Brain microvascular endothelial cell (primary cell): ENCODE measurements around the gene MRPL44.

ENCODE experiments used
- DNase-seq: peaks from one replicate; pipeline ENCODE4 v3.0.0-alpha.2; 2020
- H3K27ac ChIP-seq: fragments of 250-450 bp; sonication (Bioruptor Pico); 2 replicates; pipeline ENCODE4 v1.5.1; 2020; ENCODE audit warnings: mild to moderate bottlenecking, moderate library complexity
- H3K27me3 ChIP-seq: fragments of 250-450 bp; sonication (Bioruptor Pico); replicated peaks from 2 replicates; pipeline ENCODE4 v1.5.1; 2020; ENCODE audit warnings: mild to moderate bottlenecking
- H3K36me3 ChIP-seq: fragments of 250-450 bp; sonication (Bioruptor Pico); replicated peaks from 2 replicates; pipeline ENCODE4 v1.5.1; 2020; ENCODE audit warnings: mild to moderate bottlenecking
- H3K4me3 ChIP-seq: 2 replicates; pipeline ENCODE4 v1.5.1; 2011; ENCODE audit warnings: low read depth, mild to moderate bottlenecking, control low read depth, low read length, moderate library complexity
- in situ Hi-C: cut with HindIII; loops from 2 replicates; pipeline ENCODE4 v1.10.0; 2017; ENCODE audit warnings: low sequenced_read_pairs, low pct_ligation_motif_present
- TF ChIP-seq, protein P1 (sequence below): IDR thresholded peaks from 2 replicates; pipeline ENCODE4 v1.5.1; 2011; ENCODE audit warnings: low read depth, mild to moderate bottlenecking, moderate library complexity, low read length, control low read depth, inconsistent platforms; ENCODE audit errors: missing control alignments

Gene MRPL44

GRCh38 chr2:223956300-223956699, 963 bp upstream of the MRPL44 start:
- Histone ChIP-seq H3K36me3 (peaks cover 7% of the 10 kb centered on the region), H3K4me3 (no peak overlapping the region), H3K27me3 (no peaks in the 10 kb centered on the region), H3K27ac (no peak overlapping the region)
- TF ChIP-seq, protein P1, sequence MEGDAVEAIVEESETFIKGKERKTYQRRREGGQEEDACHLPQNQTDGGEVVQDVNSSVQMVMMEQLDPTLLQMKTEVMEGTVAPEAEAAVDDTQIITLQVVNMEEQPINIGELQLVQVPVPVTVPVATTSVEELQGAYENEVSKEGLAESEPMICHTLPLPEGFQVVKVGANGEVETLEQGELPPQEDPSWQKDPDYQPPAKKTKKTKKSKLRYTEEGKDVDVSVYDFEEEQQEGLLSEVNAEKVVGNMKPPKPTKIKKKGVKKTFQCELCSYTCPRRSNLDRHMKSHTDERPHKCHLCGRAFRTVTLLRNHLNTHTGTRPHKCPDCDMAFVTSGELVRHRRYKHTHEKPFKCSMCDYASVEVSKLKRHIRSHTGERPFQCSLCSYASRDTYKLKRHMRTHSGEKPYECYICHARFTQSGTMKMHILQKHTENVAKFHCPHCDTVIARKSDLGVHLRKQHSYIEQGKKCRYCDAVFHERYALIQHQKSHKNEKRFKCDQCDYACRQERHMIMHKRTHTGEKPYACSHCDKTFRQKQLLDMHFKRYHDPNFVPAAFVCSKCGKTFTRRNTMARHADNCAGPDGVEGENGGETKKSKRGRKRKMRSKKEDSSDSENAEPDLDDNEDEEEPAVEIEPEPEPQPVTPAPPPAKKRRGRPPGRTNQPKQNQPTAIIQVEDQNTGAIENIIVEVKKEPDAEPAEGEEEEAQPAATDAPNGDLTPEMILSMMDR: no peak
- DNase-seq: no peak
- in situ Hi-C loops: no loop called here

DNA sequence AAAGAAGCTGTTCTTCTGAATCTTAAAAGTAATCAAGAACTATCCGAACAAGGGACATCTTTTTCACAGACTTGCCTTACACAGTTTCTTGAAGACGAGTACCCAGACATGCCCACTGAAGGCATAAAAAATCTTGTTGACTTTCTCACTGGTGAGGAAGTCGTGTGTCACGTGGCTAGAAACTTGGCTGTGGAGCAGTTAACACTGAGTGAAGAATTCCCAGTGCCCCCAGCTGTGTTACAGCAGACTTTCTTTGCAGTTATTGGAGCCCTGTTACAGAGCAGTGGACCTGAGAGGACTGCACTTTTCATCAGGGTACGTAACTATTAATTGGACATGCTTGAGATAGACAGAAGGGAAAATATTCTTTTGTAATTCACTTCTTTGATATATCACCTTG, 2.4 kb downstream of the MRPL44 start:
- no peak for DNase-seq
- in situ Hi-C loops: no loop called here
- Histone ChIP-seq H3K27me3 (no peaks in the 10 kb centered on the region), H3K4me3 (no peak overlapping the region), H3K36me3 (peaks cover 12% of the 10 kb centered on the region), H3K27ac (no peak overlapping the region)
- TF ChIP-seq, protein P1: no peak

DNA sequence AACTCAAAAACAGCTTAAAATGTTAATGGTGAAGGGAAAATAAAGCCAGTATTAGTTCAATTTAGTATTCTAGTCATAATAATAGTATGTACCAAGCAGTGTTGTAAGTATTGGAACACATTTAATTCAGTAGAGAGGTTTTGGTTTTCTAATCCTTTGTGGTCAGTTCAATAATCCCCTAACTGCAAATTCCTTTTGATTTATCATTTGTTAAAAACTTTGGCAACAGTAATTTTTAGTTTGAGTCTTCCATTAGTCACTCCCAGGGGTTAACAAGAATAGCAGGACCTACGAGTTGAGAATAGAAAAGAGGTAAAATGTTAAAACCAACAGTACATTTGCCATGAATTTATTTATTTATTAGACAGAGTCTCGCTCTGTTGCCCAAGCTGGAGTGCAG, 10.7 kb downstream of the MRPL44 start:
- Histone ChIP-seq H3K36me3 (peaks cover 13% of the 10 kb centered on the region), H3K27ac (no peak overlapping the region), H3K4me3 (no peak overlapping the region), H3K27me3 (no peaks in the 10 kb centered on the region)
- no peak for DNase-seq
- TF ChIP-seq, protein P1: no peak
- in situ Hi-C loops: no loop called here

DNA sequence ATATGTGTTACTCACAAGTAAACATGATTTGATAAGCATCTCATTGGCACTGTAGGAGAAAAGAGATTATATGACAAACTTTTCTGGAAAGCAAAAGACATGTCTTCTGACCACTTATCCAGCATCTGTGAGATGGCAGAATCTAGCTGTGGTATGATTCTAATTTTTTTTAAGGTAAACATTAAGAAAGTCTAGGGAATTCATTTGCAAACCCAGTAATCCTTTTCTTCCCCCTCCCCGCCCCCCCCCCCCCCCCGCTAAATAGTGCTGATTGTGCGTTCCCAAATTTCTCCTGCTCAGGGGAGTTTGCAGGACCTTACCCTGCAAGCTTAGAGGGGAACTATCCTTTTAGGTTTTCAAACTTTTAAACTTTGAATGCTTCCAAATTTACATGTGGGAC, 12.1 kb downstream of the MRPL44 start:
- no peak for DNase-seq
- Histone ChIP-seq H3K4me3 (no peak overlapping the region), H3K36me3 (peaks cover 7% of the 10 kb centered on the region), H3K27me3 (no peaks in the 10 kb centered on the region), H3K27ac (no peak overlapping the region)
- in situ Hi-C loops: no loop called here
- TF ChIP-seq, protein P1: no peak

DNA sequence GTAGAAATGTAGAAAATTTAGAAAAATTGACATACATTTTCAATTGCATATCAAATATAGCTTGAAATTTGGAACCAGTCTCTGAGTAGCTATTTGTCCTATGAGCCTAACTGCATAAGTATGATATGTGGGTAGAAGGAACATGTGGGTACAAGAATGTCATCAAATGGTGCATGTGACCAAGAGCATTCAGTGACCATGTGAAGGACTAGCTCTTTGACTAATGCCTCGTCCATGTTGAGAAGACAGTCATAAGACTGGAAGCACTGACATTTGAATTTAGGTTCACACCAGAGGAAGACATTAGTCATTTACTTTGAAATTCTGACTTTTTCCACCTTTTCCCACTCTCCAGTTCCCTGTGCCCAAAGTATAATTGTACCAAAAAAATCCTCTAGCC, 12.6 kb downstream of the MRPL44 start:
- no peak overlapping the region for H3K4me3 ChIP-seq
- in situ Hi-C loops: no loop called here
- TF ChIP-seq, protein P1: no peak
- peak; percentile 16 for DNase-seq
- no peaks in the 10 kb centered on the region for H3K27me3 ChIP-seq
- no peak overlapping the region for H3K27ac ChIP-seq
- peaks cover 7% of the 10 kb centered on the region for H3K36me3 ChIP-seq

DNA sequence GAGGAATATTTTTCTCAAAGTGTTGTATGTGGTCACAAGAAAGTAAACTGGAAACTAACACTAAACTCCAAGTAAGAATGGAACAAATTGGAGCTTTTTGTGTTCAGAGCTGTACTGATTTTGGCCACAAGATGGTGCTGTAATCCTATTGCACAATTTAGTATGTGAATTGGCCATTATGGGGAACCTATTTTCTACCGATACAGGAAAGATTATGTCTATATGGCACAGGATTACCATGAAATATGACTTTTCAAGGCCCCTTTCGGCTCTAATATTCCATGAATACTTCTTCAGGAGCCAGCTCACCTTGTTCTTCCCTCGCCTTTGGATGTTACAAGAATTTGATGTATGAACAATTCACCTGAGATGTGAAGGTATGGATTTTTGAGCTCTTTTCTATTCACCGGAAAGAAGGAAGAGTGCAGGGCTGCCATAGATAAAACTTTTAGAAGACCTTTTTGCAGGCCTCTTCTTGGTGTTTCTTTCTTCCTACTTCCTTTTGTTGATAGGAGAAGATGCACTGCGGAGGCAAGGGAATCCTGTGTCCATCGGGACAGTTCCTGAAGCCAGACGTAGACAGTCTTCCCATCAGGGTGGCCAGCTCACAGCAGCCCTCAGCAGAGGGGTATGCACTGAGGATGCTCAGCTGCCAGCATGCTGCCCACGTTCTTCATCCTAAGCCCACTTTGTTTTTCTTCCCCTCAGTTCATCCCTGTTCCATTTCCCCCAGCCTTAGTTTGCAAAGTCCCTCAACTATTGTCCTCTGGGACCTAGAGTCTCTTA, 13.3 kb downstream of the MRPL44 start:
- peak; percentile 65 for DNase-seq
- TF ChIP-seq, protein P1: peak; percentile 67
- Histone ChIP-seq H3K36me3 (peaks cover 9% of the 10 kb centered on the region), H3K27ac (no peak overlapping the region), H3K27me3 (no peaks in the 10 kb centered on the region), H3K4me3 (no peak overlapping the region)
- in situ Hi-C loops: no loop called here
